MM.1S (cell line): ENCODE results near the gene LZTS3.

Source experiments
- DNase-seq: peaks from one replicate; pipeline ENCODE4 v3.0.0-alpha.2; 2015
- H2AFZ ChIP-seq: fragments of 300-600 bp; sonication (generic); 2 replicates; pipeline ENCODE4 v1.6.0; 2016; ENCODE audit warnings: antibody characterized with exemption, low read length
- H3F3A ChIP-seq: fragments of 300-600 bp; sonication (generic); 2 replicates; pipeline ENCODE4 v1.6.1; 2016; ENCODE audit warnings: mild to moderate bottlenecking, antibody characterized with exemption, low read length, moderate library complexity, mixed read lengths; ENCODE audit not compliant: insufficient read depth
- H3K27ac ChIP-seq: fragments of 300-600 bp; sonication (generic); 2 replicates; pipeline ENCODE4 v1.5.1; 2016; ENCODE audit warnings: mild to moderate bottlenecking, low read length
- H3K27me3 ChIP-seq: fragments of 300-600 bp; sonication (generic); replicated peaks from 2 replicates; pipeline ENCODE4 v1.6.0; 2016; ENCODE audit warnings: low read length; ENCODE audit not compliant: insufficient read depth
- H3K36me3 ChIP-seq: fragments of 300-600 bp; sonication (generic); replicated peaks from 2 replicates; pipeline ENCODE4 v1.6.1; 2016; ENCODE audit warnings: mild to moderate bottlenecking, low read length, mixed read lengths; ENCODE audit not compliant: insufficient read depth
- H3K4me1 ChIP-seq: fragments of 300-600 bp; sonication (generic); 2 replicates; pipeline ENCODE4 v1.6.1; 2016; ENCODE audit warnings: low read length, mixed read lengths
- H3K4me2 ChIP-seq: fragments of 300-600 bp; sonication (generic); 2 replicates; pipeline ENCODE4 v1.6.0; 2016; ENCODE audit warnings: low read depth, low read length
- H3K4me3 ChIP-seq: fragments of 300-600 bp; sonication (generic); 2 replicates; pipeline ENCODE4 v1.5.1; 2016; ENCODE audit warnings: low read length, mixed read lengths
- H3K79me2 ChIP-seq: fragments of 300-600 bp; sonication (generic); 2 replicates; pipeline ENCODE4 v1.6.1; 2016; ENCODE audit warnings: mixed run types, low read length, mixed read lengths
- H3K9ac ChIP-seq: fragments of 300-600 bp; sonication (generic); 2 replicates; pipeline ENCODE4 v1.6.1; 2016; ENCODE audit warnings: low read length, mixed read lengths
- H3K9me2 ChIP-seq: fragments of 300-600 bp; sonication (generic); replicated peaks from 2 replicates; pipeline ENCODE4 v1.6.1; 2016; ENCODE audit warnings: mild to moderate bottlenecking, low read length, mixed read lengths; ENCODE audit not compliant: insufficient read depth
- H3K9me3 ChIP-seq: fragments of 300-600 bp; sonication (generic); replicated peaks from 2 replicates; pipeline ENCODE4 v1.6.1; 2016; ENCODE audit warnings: mild to moderate bottlenecking, low read length, mixed read lengths; ENCODE audit not compliant: insufficient read depth
- H4K20me1 ChIP-seq: fragments of 300-600 bp; sonication (generic); 2 replicates; pipeline ENCODE4 v1.6.1; 2016; ENCODE audit warnings: mild to moderate bottlenecking, low read length, moderate library complexity, mixed read lengths; ENCODE audit not compliant: insufficient read depth
- CTCF ChIP-seq: fragments of 300-600 bp; sonication (generic); IDR thresholded peaks from 2 replicates; pipeline ENCODE4 v1.5.1; 2016; ENCODE audit warnings: antibody characterized with exemption, low read length, mixed read lengths
- EZH2 ChIP-seq: fragments of 300-600 bp; sonication (generic); optimal IDR thresholded peaks from 2 replicates; pipeline ENCODE3; 2017; ENCODE audit warnings: low read depth, mild to moderate bottlenecking, antibody characterized with exemption, low read length, mixed read lengths
- EZH2phosphoT487 ChIP-seq: fragments of 300-600 bp; sonication (generic); IDR thresholded peaks from 2 replicates; pipeline ENCODE4 v1.6.1; 2018; ENCODE audit warnings: antibody characterized with exemption, low read length

LZTS3 gene

GRCh38 chr20:3146732-3147341 lies 26.5 kb downstream of the LZTS3 start:
- Histone ChIP-seq H3K79me2 (peaks cover 78% of the 10 kb centered on the region), H3K9me3 (no peaks in the 10 kb centered on the region), H3K9me2 (no peaks in the 10 kb centered on the region), H3K36me3 (peaks cover 10% of the 10 kb centered on the region; the same call in 1 of the 2 replicates), H2AFZ (no peak overlapping the region), H4K20me1 (0 out of 2 replicates have a peak, but pooled peaks cover 9% of the 10 kb centered on the region), H3K9ac (no peak overlapping the region), H3K27ac (no peak overlapping the region), H3K4me2 (no peak overlapping the region), H3K4me1 (no peaks in the 10 kb centered on the region), H3K27me3 (no peaks in the 10 kb centered on the region), H3K4me3 (no peak overlapping the region), H3F3A (no peaks in the 10 kb centered on the region)
- no peak for TF ChIP-seq CTCF
- no peak for TF ChIP-seq EZH2
- TF ChIP-seq EZH2phosphoT487 = no peak
- DNase-seq = no peak

- H3K79me2 ChIP-seq = peaks cover 38% of the 10 kb centered on the region
- TF ChIP-seq EZH2phosphoT487 (no peak), CTCF (no peak), EZH2 (no peak)
- no peaks in the 10 kb centered on the region for H4K20me1 ChIP-seq
- H3K4me3 ChIP-seq = no peak overlapping the region
- no peak overlapping the region for H3K9ac ChIP-seq
- no peaks in the 10 kb centered on the region for H3K4me1 ChIP-seq
- no peaks in the 10 kb centered on the region for H3K27me3 ChIP-seq
- H3K4me2 ChIP-seq = no peak overlapping the region
- no peaks in the 10 kb centered on the region for H3K9me2 ChIP-seq
- H2AFZ ChIP-seq = no peak overlapping the region
- no peak overlapping the region for H3K27ac ChIP-seq
- no peaks in the 10 kb centered on the region for H3K9me3 ChIP-seq
- no peaks in the 10 kb centered on the region for H3F3A ChIP-seq
- H3K36me3 ChIP-seq = 0 out of 2 replicates have a peak, but pooled peaks cover 3% of the 10 kb centered on the region
- no peak for DNase-seq
Measured at GRCh38 chr20:3141757-3142156, 31.6 kb downstream of the LZTS3 start.

- no peak overlapping the region for H3K27ac ChIP-seq
- no peak overlapping the region for H3K4me3 ChIP-seq
- no peaks in the 10 kb centered on the region for H3K27me3 ChIP-seq
- no peaks in the 10 kb centered on the region for H3F3A ChIP-seq
- H3K4me2 ChIP-seq = no peak overlapping the region
- no peaks in the 10 kb centered on the region for H4K20me1 ChIP-seq
- TF ChIP-seq CTCF = no peak
- TF ChIP-seq EZH2phosphoT487 = no peak
- TF ChIP-seq EZH2 = no peak
- no peak overlapping the region for H3K9ac ChIP-seq
- H3K9me3 ChIP-seq = no peaks in the 10 kb centered on the region
- H3K79me2 ChIP-seq = peaks cover 9% of the 10 kb centered on the region; the same call in 1 of the 2 replicates
- no peak overlapping the region for H2AFZ ChIP-seq
- H3K4me1 ChIP-seq = no peaks in the 10 kb centered on the region
- no peaks in the 10 kb centered on the region for H3K9me2 ChIP-seq
- H3K36me3 ChIP-seq = no peaks in the 10 kb centered on the region
- DNase-seq = no peak
Measured at GRCh38 chr20:3137492-3137891, 35.9 kb downstream of the LZTS3 start.
